ENCODE measurements around the gene NRL. TPM values are rescaled to one million over a fixed set of nuclear protein-coding genes. Genes with fewer than 3 reads are reported as not detected.

Gene NRL
- polyA plus RNA-seq, 3 donors = 1.1 to 1.5 (median 1.3) TPM

GRCh38 chr14:24138396-24139271 is 23.9 kb upstream of the NRL start:
- Mint-ChIP-seq H3K36me3 (peaks cover 39 to 42% of the 10 kb centered on the region in 2 donors), H3K27ac (peak overlapping the region in 4 of 7 donors; percentile 54 to 79 (median 66)), H3K4me3 (no peak overlapping the region), H3K9me3 (no peaks in the 10 kb centered on the region), H3K4me1 (peaks cover 60% of the 10 kb centered on the region), H3K27me3 (ENCODE audit: low read depth in 3 of 3) (peaks cover 0 to 1% (median 0%) of the 10 kb centered on the region in 3 donors)
- no peak for TF ChIP-seq CTCF (IDR thresholded peaks at IDR 0.05)
- H3K4me2 ChIP-seq (replicated peaks; ENCODE audit: extremely low read depth, low read length, poor library complexity, severe bottlenecking) = no peak overlapping the region
- peaks cover 56% of the 10 kb centered on the region for H3K79me2 ChIP-seq (ENCODE audit: insufficient read depth, low read length)
- H3K36me3 ChIP-seq (replicated peaks in 1 of 2; ENCODE audit: control insufficient read depth in 1 of 2, insufficient read depth in 2 of 2, low read length in 2 of 2) = peaks cover 30 to 39% of the 10 kb centered on the region in 2 donors
- peak overlapping the region in 1 of 2 donors; percentile 3 for H3K27ac ChIP-seq (ENCODE audit: low read depth in 1 of 2, low read length in 2 of 2)
- WGBS (ENCODE audit: insufficient coverage) = 95% methylated on average over 11 of the region's 13 CpGs
- H2AFZ ChIP-seq (ENCODE audit: insufficient read depth, low read depth, low read length, poor library complexity, severe bottlenecking) = no peak overlapping the region
- H4K20me1 ChIP-seq (ENCODE audit: insufficient read depth, low read length) = peaks cover 38% of the 10 kb centered on the region
- no peak overlapping the region for H3K9ac ChIP-seq (ENCODE audit: insufficient read depth, low read length, poor library complexity, severe bottlenecking)
- H3K4me3 ChIP-seq (replicated peaks in 1 of 3; ENCODE audit: low read depth in 2 of 3, low read length in 3 of 3) = no peak overlapping the region
- no peak for DNase-seq
- no peaks in the 10 kb centered on the region for H3K9me3 ChIP-seq (replicated peaks in 1 of 2; ENCODE audit: control insufficient read depth in 1 of 2, insufficient read depth in 1 of 2, low read length in 2 of 2)
- H3K27me3 ChIP-seq (ENCODE audit: control insufficient read depth in 2 of 2, insufficient read depth in 2 of 2, low read length in 2 of 2) = no peaks in the 10 kb centered on the region
- intact Hi-C loops (cut with micrococcal nuclease) = loop anchor here in 1 of 2 donors (10.0 kb wide), 1 partner anchor 96 kb away; the partner anchor contains the start of genes GMPR2 and NEDD8
- peaks cover 42 to 56% of the 10 kb centered on the region in 2 donors for H3K4me1 ChIP-seq (ENCODE audit: control insufficient read depth in 1 of 2, insufficient read depth in 2 of 2, low read length in 2 of 2)

GRCh38 chr14:24137529-24138395 is 23.0 kb upstream of the NRL start:
- peak overlapping the region; percentile 82 for H3K4me2 ChIP-seq (replicated peaks; ENCODE audit: extremely low read depth, low read length, poor library complexity, severe bottlenecking)
- Mint-ChIP-seq H3K27me3 (ENCODE audit: low read depth in 3 of 3) (peaks cover 0 to 1% (median 0%) of the 10 kb centered on the region in 3 donors), H3K4me3 (peak overlapping the region in 1 of 2 donors; percentile 93), H3K4me1 (peaks cover 58% of the 10 kb centered on the region), H3K27ac (peak overlapping the region in 6 of 7 donors; percentile 33 to 94 (median 89)), H3K36me3 (peaks cover 34% of the 10 kb centered on the region in 2 donors), H3K9me3 (peaks cover 0 to under 1% (median 0%) of the 10 kb centered on the region in 7 donors)
- no peaks in the 10 kb centered on the region for H3K27me3 ChIP-seq (ENCODE audit: control insufficient read depth in 2 of 2, insufficient read depth in 2 of 2, low read length in 2 of 2)
- H3K9ac ChIP-seq (ENCODE audit: insufficient read depth, low read length, poor library complexity, severe bottlenecking) = no peak overlapping the region
- intact Hi-C loops (cut with micrococcal nuclease) = loop anchor here in 1 of 2 donors (10.0 kb wide), 1 partner anchor 97 kb away; the partner anchor contains the start of genes GMPR2 and NEDD8
- H3K9me3 ChIP-seq (replicated peaks in 1 of 2; ENCODE audit: control insufficient read depth in 1 of 2, insufficient read depth in 1 of 2, low read length in 2 of 2) = no peaks in the 10 kb centered on the region
- 87% methylated on average over 4 of the region's 8 CpGs for WGBS (ENCODE audit: insufficient coverage)
- H2AFZ ChIP-seq (ENCODE audit: insufficient read depth, low read depth, low read length, poor library complexity, severe bottlenecking) = no peak overlapping the region
- H3K27ac ChIP-seq (ENCODE audit: low read depth in 1 of 2, low read length in 2 of 2) = peak overlapping the region in 1 of 2 donors; percentile 94
- peaks cover 38% of the 10 kb centered on the region for H4K20me1 ChIP-seq (ENCODE audit: insufficient read depth, low read length)
- peak overlapping the region in 1 of 3 experiments; percentile 97 for H3K4me3 ChIP-seq (replicated peaks in 1 of 3; ENCODE audit: low read depth in 2 of 3, low read length in 3 of 3)
- H3K36me3 ChIP-seq (replicated peaks in 1 of 2; ENCODE audit: control insufficient read depth in 1 of 2, insufficient read depth in 2 of 2, low read length in 2 of 2) = peaks cover 26 to 30% of the 10 kb centered on the region in 2 donors
- peaks cover 42 to 56% of the 10 kb centered on the region in 2 donors for H3K4me1 ChIP-seq (ENCODE audit: control insufficient read depth in 1 of 2, insufficient read depth in 2 of 2, low read length in 2 of 2)
- TF ChIP-seq CTCF (IDR thresholded peaks at IDR 0.05) = no peak
- DNase-seq = no peak
- H3K79me2 ChIP-seq (ENCODE audit: insufficient read depth, low read length) = peaks cover 51% of the 10 kb centered on the region

All from CD14-positive monocyte (primary cell).